ENCODE results near the gene MAP4K2. TPM values are rescaled to one million over a fixed set of nuclear protein-coding genes. Genes with fewer than 3 reads are reported as not detected.

Gene MAP4K2
- total RNA-seq, 2 donors from 2014 or later, result 23.3 to 39.1 TPM

DNA sequence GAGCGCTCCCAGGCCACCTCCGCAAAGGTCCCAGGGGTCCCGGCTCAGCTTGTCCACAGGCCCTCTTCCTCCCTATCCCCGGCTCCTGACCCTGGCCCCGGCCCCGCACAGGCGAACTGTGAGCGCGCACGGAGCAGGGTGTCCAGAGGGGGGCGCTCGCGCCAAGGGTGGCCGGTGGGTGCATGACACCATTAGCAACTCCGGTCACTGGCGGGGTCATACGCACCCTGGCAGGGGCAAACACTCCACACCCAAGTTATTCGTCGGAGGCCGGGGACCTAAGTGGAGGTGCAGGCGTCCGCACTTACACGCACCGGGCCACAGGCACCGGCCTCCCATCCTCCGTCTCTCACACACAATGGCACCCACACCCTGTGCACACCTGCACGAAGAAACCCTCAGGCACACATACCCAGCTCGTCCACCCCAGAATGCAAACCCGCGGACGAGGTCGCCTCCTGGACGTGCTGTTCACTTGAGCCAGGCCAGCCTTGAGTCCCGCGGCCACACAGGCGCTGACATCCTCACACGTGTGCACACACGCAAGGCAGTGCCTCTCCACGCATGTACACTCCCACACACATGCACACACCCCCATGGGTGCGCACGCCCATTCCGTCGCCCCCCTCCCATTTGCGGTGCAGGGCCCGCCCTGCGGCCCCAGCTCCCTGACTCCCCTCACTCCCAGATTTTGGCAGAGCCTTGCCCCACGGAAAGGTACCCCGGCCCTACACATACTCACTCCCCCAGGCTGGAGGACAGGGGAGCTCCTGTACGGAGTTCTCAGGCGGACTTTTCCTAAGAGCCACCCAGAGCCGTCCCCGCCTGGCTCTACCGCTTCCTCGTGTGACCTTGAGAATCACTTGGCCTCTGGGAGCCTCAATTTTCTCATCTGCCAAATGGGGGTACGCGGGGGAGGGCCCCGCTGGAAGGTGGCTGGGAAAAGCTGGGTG is 59.1 kb downstream of the MAP4K2 start, which contains the start of gene RASGRP2:
Gene RASGRP2 (minus strand): TSS at position 552 of the 953 bp plus-strand sequence. CDS start 1,276 bp downstream, outside the sequence.
- Histone ChIP-seq H3K27ac (peak within 1 kb of the TSS; percentile 90 to 97), H3K4me1 (ENCODE audit: control insufficient read depth in 1 of 2, low read depth in 2 of 2) (peaks cover 3 to 23% of the 10 kb centered on the region in 2 donors), H3K36me3 (no peaks in the 10 kb centered on the region), H3K27me3 (replicated peaks; ENCODE audit: insufficient read depth) (no peaks in the 10 kb centered on the region), H3K9me3 (no peaks in the 10 kb centered on the region), H3K4me3 (peak within 1 kb of the TSS; percentile 79)
- DNase-seq (ENCODE audit: low spot score) (peak; percentile 57), ATAC-seq (ENCODE audit: insufficient number of reproducible peaks, low FRiP score, low read depth) (peak; percentile 13)
- TF ChIP-seq, protein P1, sequence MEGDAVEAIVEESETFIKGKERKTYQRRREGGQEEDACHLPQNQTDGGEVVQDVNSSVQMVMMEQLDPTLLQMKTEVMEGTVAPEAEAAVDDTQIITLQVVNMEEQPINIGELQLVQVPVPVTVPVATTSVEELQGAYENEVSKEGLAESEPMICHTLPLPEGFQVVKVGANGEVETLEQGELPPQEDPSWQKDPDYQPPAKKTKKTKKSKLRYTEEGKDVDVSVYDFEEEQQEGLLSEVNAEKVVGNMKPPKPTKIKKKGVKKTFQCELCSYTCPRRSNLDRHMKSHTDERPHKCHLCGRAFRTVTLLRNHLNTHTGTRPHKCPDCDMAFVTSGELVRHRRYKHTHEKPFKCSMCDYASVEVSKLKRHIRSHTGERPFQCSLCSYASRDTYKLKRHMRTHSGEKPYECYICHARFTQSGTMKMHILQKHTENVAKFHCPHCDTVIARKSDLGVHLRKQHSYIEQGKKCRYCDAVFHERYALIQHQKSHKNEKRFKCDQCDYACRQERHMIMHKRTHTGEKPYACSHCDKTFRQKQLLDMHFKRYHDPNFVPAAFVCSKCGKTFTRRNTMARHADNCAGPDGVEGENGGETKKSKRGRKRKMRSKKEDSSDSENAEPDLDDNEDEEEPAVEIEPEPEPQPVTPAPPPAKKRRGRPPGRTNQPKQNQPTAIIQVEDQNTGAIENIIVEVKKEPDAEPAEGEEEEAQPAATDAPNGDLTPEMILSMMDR (IDR thresholded peaks at IDR 0.05), result peak; percentile 73

DNA sequence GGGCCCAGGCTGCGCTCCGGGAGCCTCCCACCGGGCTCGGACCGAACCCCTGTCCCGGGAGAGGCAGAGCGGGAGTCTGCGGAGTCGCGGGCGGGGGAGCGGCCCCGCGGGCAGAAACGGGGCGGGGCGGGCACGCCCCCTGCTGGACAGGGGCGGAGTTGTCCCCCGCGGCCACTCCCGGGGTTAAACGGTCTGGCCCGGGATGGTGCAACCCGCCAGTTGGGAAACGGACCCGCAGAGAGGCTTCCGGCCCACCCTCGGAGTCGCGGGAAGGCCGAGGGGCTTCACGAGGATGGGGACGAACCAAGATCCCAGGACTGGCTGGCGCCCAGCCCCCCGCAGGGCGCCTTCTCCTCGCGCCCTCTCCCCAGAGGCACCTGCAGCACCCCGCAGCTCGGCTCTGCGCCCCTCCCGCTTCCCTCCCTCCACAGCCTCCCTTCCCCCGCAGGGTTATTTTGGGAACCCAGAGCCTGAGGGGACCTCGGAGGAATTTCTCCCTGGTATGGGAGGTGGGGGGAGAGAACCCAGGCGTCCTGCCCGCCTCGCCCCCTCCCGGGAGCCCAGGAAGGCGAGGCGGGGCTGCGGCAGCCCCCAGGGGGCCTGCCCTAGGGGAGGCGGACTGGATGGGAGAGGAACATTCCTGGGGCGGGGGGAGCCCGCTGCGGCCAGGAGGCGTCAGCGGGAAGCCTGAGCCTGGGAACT is 60.0 kb downstream of the MAP4K2 start:
- TF ChIP-seq, protein P1 (IDR thresholded peaks at IDR 0.05), result peak; percentile 92
- peak overlapping the region; percentile 79 for H3K4me3 ChIP-seq
- H3K9me3 ChIP-seq, result no peaks in the 10 kb centered on the region
- DNase-seq (ENCODE audit: low spot score), result no peak
- H3K27ac ChIP-seq, result peak overlapping the region; percentile 88 to 94
- H3K36me3 ChIP-seq, result no peaks in the 10 kb centered on the region
- H3K4me1 ChIP-seq (ENCODE audit: control insufficient read depth in 1 of 2, low read depth in 2 of 2), result peaks cover 3 to 23% of the 10 kb centered on the region in 2 donors
- H3K27me3 ChIP-seq (replicated peaks; ENCODE audit: insufficient read depth), result no peaks in the 10 kb centered on the region
- peak; percentile 40 for ATAC-seq (ENCODE audit: insufficient number of reproducible peaks, low FRiP score, low read depth)

DNA sequence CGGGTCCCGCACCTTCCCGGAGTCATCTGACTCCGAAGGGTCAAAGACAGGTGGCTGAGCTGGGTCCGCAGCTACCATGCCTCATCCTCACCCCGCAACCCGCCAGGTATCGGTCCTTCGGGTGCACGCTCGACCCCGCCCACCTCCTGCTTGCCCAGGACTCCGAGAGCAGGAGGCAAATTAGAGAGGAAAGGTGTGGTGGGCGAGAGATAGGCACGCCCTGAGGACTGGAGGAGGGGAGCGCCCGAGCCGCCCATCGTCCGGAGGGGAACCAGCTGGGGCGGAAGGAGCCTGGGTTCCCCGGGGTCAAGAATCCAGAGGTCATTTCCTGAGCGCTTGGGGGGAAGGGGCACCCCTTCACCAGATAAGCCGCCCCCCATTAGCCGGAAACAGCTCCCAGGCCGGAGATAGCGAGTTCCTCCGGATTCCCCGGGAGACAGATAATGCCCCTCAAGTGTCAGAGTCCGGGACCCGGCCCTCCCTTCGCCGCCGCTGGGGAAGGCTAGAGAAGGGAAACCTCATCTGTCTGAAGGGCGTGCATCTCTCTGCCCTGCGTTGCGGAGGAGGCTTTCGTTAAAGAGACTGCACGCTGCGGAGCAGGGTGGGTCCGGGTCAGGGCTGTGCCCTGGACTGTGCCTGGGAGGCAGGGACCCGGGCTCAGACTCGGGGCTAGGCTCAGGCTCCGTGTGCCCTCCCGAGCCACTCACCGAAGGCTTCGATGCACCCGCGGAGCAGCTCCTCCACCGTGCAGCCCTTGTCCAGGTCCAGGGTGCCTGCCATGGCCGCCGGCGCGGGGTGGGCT is 60.7 kb downstream of the MAP4K2 start:
- peaks cover 3 to 23% of the 10 kb centered on the region in 2 donors for H3K4me1 ChIP-seq (ENCODE audit: control insufficient read depth in 1 of 2, low read depth in 2 of 2)
- H3K4me3 ChIP-seq, result peak overlapping the region; percentile 79
- H3K36me3 ChIP-seq, result no peaks in the 10 kb centered on the region
- no peaks in the 10 kb centered on the region for H3K27me3 ChIP-seq (replicated peaks; ENCODE audit: insufficient read depth)
- ATAC-seq (ENCODE audit: insufficient number of reproducible peaks, low FRiP score, low read depth) (no peak), DNase-seq (ENCODE audit: low spot score) (no peak)
- no peaks in the 10 kb centered on the region for H3K9me3 ChIP-seq
- TF ChIP-seq, protein P1 (IDR thresholded peaks at IDR 0.05), result no peak
- peak overlapping the region; percentile 88 to 94 for H3K27ac ChIP-seq

DNA sequence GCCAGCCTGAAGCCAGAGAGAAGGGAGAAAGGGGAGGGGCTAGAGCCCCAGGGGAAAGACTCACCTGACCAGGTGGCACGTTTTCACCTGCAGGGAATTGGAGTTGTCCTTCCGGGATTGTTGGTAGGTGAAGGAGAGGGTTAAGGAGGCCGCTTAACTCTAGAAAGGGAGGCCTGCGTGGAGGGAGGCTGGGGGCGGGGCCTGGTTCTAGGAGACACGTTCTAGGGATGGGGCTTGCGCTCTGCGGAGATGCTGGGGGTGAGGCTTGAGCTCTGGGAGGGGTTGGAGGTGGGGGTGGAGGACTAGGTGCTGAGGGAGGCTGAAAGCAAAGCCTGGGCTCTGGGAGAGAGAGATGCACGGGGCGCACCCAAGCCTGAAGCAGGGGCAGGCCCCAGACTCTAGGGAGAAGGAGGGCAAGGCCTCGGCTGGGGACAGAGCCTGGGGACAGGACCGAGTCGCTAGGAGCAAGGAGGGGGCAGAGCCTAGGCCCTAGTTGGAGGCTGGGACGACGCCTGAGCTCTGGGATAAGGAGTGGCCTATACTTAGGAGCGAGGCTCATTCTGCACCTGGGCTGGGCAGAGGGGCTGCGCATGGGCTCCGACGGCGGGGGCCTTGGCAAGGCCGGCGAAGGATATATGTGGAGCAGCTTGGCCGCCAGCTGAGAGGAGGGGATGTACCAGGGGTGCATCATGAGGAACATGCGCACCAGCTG is 61.5 kb downstream of the MAP4K2 start:
- Histone ChIP-seq H3K27me3 (replicated peaks; ENCODE audit: insufficient read depth) (no peaks in the 10 kb centered on the region), H3K36me3 (peaks cover 3% of the 10 kb centered on the region), H3K4me3 (peak overlapping the region; percentile 79), H3K27ac (peak overlapping the region in 1 of 2 donors; percentile 94), H3K9me3 (no peaks in the 10 kb centered on the region), H3K4me1 (ENCODE audit: control insufficient read depth in 1 of 2, low read depth in 2 of 2) (peaks cover 3 to 23% of the 10 kb centered on the region in 2 donors)
- DNase-seq (ENCODE audit: low spot score) (no peak), ATAC-seq (ENCODE audit: insufficient number of reproducible peaks, low FRiP score, low read depth) (no peak)
- TF ChIP-seq, protein P1 (IDR thresholded peaks at IDR 0.05), result no peak
